OCI-M1 (cell line): ENCODE measurements around the gene MKX.

Experiments
- DNase-seq: peaks from one replicate; lab custom pipeline; 2025; lab: John Stamatoyannopoulos, UW

MKX gene

DNA sequence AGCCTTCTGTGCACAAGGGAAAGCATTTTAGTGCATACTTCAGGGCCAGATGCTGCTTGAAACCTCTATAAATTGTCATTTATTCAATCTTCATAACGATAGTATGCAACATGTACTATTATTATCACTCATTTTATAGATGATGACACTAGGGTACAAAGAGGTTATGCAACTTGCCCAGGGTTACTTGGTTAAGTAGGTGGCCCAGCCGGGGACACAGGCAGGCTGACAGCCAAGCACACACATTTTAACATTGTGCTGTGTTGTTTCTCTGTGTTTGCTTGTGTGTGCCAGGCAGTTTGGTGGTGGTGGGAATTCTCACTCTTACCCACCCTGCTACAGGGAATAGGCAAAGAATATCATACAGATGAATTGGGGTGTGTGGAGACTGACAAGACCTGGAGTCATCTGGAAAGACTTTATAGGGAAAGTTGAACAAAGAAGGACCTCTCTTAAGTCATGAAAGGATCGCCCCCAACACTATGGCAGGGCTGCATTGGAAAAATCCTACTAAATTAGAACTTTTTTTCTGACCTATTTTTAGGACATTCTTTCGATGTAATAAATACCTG, 98.9 kb downstream of the MKX start:
- no peak for DNase-seq

GRCh38 chr10:27646194-27646593, 99.4 kb downstream of the MKX start:
- no peak for DNase-seq

DNA sequence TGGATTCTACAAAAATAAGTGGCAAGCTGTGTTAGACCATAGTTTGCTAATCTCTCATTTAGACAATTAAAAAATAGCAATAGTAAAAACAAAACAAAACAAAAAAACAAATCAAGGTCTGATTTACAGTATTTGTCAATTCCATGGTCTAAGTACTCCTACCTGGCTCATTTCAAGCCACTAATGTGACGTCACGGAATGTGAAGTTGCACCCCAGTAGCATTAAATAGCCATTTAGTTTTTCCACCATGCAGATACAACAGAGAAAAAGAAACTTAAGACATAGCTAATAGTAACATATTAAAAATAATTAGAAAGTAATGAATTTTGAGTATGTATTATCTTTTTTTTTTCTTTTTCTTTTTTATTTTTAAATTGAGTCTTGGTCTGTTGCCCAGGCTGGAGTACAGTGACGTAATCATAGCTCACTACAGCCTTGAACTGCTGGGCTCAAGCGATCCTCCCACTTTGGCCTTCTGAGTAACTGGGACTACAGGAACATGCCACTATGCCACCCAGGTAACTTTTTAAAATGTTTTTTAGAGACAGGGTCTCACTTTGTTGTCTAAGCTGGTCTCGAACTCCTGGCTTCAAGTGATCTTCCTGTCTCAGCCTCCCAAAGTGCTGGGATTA, 101.2 kb downstream of the MKX start:
- DNase-seq, result no peak

- DNase-seq, result no peak
Observed at GRCh38 chr10:27643301-27643700, 102.3 kb downstream of the MKX start.

DNA sequence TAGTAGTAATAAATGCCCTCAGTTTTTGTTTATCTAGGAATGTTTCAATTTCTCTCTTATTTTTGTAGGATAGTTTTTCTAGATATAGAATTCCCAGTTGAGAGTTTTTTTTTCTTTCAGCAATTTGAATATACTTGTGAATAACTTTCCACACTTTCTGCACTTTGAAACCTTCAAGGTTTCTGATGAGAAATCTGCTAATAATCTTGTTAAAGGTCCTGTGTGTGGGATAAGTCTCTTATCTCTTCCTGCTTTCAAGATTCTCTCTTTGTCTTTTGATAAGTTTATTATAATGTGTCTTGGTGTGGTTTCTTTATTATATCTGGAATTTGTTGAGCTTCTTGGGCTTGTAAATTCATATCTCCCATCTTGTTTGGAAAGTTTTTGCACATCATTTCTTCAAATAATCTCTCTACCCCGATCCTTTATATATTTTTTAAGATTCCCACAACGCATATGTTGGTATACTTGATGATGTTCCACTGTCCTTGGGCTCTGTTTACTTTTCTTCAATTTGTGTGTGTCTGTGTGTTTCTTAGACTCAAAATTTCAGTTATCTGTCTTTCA, 103.5 kb downstream of the MKX start:
- DNase-seq, result no peak

- DNase-seq, result no peak
Observed at GRCh38 chr10:27638071-27638750, 107.4 kb downstream of the MKX start.

- DNase-seq, result no peak
Observed at GRCh38 chr10:27637601-27638000, 108.0 kb downstream of the MKX start.

DNA sequence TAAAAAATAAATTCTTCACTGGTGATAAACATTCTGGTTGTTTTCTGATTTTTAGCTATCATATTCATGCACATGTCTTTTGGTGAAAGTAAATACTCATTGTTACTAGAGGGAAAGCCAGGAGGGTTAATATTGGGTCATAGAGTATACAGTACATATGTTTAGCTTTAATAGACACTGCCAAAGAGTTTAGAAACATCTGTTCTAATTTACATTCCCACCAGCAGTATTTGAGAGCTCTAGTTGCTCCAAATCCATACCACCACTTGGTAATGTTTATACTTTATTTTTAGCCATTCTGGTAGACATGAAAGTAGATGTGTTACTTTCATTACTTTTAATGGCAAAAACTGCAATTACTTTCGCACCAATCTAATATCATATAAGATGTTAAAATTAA, 108.8 kb downstream of the MKX start:
- no peak for DNase-seq

GRCh38 chr10:27635699-27636270, 109.8 kb downstream of the MKX start:
- DNase-seq, result no peak

DNA sequence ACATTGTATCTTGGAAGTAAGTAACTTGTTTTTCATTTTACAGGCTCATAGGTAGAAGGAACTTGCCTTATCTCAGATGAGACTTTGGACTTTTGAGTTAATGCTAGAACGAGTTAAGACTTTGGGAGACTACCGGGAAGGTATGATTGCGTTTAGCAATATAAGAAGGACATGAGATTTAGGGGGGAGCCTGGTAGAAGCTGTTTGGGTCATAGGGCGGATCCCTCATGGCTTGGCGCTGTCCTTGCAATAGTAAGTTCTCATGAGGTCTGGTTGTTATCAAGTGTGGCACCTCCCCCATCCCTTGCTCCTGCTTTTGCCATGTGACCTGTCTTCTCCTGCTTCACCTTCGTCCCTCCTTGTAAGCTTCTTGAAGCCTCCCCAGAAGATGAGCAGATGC, 110.3 kb downstream of the MKX start:
- no peak for DNase-seq

DNA sequence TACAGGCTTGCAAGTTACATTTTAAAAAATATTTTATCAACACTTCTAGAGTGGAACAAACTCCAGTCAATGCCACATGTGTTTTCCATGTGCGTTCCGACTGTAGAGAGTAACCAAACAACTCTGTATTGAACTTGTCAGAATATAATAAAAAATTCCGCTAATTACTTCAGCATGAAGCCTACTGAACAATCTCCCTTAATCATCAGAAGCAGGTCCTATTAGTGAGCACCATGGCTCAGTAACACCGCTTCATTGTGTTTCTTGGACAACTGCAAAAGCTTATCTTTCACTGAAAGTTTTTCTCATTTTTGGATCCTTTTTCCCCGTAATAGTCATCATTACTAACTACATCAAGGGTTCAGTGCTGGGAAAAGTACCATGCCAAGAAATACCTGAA, 117.0 kb downstream of the MKX start:
- no peak for DNase-seq

GRCh38 chr10:27626890-27627289, 118.7 kb downstream of the MKX start:
- DNase-seq, result no peak

DNA sequence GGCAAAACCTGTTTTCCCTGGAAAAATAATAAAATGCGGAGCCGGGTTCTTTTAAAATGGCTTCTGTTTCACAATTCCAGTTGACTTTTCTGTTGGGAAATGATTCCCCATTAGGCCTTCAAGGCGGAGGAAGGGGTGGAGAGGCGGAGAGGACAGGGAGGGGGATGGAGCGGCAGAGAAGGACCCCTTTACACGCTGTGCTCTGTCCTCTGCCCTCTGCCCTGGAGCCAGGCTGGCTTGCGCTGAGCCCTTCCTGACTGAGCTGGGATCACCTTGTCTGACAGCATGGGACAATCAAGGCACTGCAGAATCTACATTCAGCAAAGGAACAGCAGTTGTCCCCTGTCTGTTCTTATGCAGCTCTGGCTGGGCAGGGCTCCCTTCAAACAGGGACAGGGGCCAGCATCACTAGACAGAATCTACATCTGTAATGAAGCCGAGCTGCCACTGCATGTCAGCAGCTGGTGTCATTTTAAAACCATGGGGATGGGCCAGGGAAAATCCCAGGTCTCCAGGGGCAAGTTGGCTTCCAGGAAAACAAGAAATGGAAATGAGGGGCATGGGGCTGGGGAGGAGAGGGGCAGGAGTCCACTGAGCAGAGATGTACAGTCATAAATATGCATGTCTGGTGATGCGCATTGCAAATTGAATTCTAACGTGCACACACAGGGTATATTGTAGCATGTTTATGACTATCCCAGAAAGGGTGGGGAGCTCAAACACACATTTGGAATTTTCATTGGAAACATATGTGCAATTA, 120.0 kb downstream of the MKX start:
- DNase-seq, result no peak

DNA sequence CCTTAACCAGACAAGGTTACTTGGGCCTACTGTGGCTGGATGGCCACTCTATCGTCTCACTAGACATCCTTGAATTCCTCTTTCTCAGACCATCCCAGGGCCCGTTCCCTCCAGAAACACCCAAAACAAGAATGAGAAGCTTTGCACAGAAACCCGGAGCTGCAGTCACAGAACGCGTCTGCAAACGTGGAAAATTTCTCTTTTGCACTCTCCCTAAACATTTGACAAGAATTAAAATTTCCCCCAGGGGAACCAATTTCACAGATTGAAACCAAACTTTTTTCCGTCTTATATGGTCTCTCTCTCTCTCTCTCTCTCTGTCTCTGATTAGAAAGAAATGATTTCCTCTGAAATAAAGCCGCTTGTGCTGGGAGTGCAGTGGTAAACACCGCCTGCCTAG, 120.7 kb downstream of the MKX start:
- DNase-seq, result no peak
